AG08395 (cell line): ENCODE results near the gene DOK7.
A peak's percentile ranks its signal among the peaks of the same experiment; 100 is the strongest.

ENCODE experiments used
- DNase-seq: peaks from one replicate; pipeline ENCODE4 v3.0.0; 2012; ENCODE audit warnings: mixed read lengths, low spot score

The DOK7 gene

DNA sequence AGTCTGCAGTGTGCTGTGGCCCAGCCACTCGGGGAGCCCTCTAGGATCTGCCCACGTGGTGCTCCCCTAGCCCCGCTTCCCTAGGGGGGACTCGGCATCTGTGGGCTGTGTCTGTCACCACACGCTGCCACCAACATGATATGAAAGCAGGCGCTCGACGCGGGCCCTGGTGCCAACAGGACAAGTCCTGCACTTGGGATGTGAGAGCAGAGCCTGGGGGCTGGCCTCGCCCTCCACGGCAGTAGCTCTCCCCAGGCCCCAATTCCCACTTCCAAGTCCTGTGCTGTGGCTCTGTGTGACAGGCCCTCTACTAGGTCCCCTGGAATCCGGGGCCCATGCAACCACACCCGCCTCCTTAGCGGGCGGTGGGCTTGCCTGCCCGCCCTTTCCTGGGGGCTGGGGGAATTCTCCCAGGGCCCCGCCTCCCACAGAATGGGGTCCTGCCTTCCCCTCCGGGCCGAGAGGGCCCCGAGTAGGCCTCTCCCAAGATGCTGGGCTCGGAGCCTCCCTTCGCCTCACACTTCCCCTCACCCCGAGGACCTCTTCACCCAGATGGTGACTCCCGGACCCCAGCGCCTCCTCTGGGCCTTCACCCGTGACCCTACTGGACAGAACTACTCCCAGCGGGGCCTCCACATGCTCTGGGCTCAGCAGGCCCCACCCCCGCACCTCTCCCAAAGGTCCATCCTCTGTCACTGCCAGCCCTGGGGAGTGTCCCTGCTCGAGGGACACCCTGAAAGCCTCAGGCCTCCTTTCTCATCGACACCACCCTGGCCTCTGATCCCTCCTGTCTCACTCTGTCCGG, 57.9 kb downstream of the DOK7 start:
- DNase-seq: no peak

GRCh38 chr4:3521621-3522325, 58.7 kb downstream of the DOK7 start:
- DNase-seq: no peak

DNA sequence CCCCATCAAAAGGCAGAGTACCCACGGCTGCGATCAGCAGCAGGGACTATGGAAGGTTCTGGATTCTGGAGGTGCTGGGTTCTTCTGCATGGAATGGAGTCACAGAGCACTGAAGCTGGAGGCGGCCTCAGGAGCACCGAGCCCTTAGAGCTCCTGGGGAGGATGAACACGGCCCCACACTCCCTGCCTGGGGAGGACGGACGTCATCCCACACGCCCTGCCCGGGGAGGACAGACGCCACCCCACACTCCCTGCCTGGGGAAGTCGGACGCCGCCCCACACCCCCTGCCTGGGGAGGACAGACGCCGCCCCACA, 59.2 kb downstream of the DOK7 start:
- no peak for DNase-seq

GRCh38 chr4:3522651-3523050, 59.5 kb downstream of the DOK7 start:
- DNase-seq: no peak

- no peak for DNase-seq
These were observed 60.1 kb downstream of the DOK7 start for GRCh38 chr4:3523146-3523627.

DNA sequence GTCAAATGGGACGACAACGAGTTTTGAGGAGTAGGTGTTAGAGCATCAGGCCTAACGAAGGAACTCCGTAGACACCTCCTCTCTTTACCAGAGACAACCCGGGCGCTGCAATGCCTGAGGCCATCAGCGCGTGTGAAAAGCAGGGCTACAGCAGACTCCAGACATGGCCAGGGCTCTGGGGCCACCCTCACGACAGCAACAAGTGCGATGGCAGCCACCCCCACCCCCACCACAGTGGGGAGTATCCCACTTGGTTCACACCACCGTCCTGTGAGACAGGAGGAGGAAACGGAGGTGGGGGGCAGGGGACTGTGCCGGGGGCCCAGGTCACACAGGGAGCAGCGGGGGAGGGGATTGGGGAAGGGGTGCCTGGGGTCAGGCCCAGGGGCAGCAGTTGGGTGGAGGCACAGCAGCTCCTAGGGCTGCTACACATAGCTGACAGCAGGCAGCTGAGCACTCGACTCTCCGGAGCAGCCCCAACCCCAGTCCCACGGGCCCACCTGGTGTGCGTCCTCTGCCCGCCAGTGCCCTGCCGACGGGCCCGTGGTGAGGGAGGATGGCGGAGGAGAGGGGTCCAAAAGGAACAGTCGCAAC, 60.6 kb downstream of the DOK7 start:
- no peak for DNase-seq

DNA sequence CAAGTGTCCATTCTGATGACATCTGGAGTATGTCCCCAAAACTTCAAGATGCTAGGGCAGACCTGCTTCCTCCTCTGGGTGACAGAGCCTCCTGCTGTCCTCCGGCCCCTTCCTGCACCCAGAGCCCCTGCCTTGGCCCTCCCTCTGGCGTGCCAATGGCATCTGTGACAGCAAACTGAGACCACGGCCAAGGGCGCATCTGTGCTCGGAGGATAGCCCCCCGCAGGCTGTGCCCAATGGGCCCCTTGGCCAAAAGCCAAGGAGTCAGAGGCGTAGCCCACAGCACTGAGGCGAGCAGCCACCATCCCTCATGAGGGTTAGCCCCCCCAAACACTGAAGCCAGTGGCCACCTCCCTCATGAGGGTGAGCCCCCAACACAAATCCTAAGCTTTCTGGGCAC, 61.2 kb downstream of the DOK7 start:
- DNase-seq: no peak

DNA sequence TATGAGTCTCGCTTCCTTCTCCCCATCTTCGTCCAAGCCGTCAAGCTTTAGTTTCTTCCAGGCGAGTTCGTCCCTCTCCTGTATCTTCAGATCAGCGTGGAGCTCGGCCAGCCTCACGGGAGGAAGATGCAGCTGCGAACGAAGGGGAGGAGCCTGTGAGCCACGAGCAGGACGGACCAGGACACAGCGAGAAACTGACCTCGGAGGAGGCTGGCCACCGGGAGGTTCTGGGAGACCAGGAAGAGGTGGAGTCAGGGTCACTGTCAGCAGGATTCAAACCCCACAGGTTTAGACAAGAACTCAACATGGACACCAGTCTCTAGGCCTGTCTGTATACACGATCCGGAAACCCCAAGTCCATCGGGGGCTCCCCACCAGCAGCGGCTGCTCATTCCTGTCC, 61.8 kb downstream of the DOK7 start:
- no peak for DNase-seq

DNA sequence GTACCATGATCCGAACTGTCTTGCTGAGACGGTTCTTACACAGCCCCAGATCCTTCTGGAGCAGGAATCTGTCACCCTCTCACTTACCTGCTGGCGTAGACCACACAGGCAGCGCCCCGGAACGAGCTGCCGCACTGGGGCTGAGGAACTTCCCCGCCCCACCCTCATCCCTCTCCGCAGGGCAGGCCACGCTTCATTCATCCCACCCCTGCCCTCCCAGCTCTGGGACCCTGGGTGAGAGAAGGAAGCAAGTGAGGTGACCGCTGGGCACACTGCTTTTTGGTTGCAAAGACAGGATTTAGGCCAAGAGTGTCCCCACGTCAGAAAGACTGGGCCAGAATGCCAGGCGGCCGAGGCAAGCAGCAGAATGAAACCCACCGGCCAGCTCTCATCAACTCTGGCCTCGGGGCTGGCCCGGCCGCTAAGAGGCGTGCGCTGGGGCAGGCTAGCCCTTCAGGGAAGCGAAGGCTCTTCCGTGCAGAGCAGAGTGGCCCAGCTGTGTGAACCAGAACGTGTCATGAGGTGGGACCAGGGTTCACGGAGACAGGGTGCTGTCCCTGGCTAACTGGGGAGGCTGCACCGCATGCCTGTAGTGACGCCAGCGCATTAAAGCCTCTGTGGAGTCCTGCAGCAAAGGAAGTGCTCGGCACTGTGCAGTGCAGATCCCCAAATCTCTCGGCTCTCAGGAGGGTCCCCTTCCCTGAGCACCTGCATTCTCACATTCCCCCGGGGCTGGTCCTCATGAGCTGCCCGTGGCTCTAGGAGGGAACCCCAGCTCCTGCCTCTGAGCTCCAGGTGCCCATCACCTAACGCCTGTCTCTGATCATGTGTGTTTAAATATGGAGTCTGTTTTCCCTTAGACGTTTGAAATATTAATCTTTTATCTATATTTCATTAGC, 62.7 kb downstream of the DOK7 start:
- DNase-seq: no peak

- no peak for DNase-seq
These were observed 63.4 kb downstream of the DOK7 start for GRCh38 chr4:3526456-3526855.

GRCh38 chr4:3527101-3527913, 64.2 kb downstream of the DOK7 start:
- no peak for DNase-seq

DNA sequence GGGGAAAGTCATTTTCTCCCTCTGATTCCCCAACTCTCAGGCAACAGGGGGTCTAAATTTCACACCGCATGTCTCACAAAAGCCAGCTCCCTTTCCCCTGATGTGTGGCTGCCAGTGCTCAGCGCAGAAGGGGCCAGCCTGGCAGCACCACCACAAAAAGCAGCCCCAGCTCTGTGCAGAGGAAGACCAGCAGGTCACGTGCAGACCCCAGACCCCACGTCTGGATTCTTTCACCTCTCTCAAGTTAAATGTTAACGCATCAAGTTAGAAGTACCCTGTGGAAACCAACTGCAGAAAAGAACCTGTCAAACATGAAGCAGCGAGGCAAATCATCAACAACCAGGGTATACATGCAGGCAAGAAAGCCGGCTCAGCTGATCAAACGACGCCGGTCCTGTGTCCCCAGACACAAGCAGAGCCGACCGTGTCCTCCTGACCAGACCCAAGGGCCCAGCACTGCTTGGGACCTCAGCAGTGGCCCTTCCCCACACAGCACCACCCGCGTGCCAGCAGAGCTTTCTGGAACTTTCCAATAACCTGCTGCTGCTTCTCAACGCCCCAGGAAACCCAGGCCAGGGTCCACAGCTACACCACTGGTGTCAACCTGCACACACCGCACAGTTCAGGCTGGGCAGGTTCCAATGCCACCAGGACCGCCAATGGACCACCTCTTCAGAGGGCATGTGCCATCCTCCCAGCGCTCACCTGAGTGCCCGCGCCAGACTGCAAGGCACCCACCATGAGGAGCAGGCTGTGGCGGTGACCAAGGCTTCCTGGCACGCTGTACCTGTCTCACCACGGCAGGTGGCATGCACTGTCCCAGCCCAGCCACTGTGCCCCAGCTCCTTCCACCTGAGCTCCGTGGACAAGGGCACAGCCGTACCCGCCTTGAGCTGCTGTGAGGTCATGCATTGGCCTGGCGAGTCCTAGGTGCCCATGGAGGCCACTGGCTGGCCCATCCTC, 65.1 kb downstream of the DOK7 start:
- DNase-seq: no peak

DNA sequence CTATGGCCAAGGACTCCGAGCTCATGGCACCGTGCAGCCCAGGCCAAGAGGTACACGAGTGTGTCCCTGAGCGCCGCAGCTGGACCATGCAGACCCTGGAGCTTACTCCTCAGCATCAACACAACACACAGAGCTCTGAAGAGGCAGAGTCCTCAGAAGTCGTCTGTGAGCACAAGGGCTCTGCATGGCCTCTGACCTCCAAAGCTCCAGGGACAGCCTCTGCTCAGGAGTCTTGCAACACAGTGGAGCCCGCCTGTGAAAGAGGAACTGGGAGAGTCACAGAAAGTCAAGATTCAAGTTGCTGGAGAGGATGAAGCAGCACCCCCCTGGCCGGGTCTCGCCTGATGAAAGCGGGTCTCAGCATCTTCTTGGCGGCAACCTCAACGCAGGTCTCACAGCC, 66.3 kb downstream of the DOK7 start:
- DNase-seq: no peak

DNA sequence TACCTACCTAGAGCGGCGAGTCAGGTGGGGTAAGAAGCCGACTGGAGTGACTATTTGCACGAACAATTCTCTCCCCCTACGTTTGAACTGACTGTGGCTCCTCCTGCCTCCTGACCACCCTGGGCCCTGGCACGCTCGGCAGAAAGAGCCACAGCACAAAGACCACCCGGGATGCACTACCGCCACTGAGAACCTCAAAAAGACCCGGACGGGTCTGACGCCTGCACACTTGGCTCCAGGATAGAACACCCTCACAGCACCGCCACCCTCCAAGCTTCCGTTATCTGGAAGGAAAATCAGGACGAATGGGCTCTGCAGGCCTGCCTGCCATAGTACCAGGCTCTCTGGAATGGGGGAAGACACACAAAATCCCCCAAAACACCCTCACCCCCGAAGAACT, 66.9 kb downstream of the DOK7 start:
- DNase-seq: no peak

- no peak for DNase-seq
These were observed 67.7 kb downstream of the DOK7 start for GRCh38 chr4:3530663-3531254.

- DNase-seq: no peak
These were observed 68.3 kb downstream of the DOK7 start for GRCh38 chr4:3531318-3531878.

GRCh38 chr4:3531879-3532750, 69.0 kb downstream of the DOK7 start, which contains the start of gene LRPAP1:
TSS of gene LRPAP1 (minus strand) at chr4:3532422. CDS start at chr4:3532412, 10 bp downstream.
- DNase-seq: peak; percentile 100

DNA sequence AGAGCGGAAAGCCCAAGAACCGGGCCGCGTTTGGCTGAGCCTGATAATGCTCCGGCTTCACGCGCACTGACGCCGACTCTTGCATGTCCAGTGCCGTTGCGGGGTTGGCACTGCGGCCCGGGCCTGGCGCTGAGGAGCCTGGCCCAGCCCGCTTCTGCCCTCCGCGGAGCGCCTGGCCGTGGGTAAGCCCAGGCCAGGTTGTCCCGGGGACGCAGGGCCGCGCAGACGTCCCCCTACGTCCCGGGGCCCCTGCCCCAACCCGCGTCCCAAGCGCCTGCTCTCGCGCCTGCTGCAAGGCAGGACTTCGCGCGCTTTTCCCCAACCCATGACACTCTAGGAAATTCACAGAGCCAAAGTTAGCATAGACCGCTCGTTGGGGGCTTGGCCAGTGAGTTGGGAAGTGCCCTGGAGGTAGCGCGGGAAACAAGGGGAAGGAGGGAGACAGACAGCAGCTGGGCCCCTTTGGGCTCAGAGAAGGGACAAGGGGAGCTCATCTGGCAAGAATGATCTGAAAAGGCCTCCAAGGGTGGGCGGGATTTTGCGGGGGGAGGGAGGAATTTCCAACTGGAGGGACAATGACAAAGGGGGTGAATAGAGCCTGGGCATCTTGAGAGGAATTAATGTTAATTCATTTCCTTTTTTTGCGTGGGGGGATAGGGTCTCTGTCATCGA, 69.8 kb downstream of the DOK7 start:
- no peak for DNase-seq
